ENCODE measurements around the gene ZMYND8. TPM values are rescaled to one million over a fixed set of nuclear protein-coding genes. Genes with fewer than 3 reads are reported as not detected.
A peak's percentile ranks its signal among the peaks of the same experiment; 100 is the strongest.

Gene ZMYND8
- total and polyA plus RNA-seq, 2 of the 4 experiments (the other 2 are of a cell fraction), result 24.0 to 28.2 TPM

DNA sequence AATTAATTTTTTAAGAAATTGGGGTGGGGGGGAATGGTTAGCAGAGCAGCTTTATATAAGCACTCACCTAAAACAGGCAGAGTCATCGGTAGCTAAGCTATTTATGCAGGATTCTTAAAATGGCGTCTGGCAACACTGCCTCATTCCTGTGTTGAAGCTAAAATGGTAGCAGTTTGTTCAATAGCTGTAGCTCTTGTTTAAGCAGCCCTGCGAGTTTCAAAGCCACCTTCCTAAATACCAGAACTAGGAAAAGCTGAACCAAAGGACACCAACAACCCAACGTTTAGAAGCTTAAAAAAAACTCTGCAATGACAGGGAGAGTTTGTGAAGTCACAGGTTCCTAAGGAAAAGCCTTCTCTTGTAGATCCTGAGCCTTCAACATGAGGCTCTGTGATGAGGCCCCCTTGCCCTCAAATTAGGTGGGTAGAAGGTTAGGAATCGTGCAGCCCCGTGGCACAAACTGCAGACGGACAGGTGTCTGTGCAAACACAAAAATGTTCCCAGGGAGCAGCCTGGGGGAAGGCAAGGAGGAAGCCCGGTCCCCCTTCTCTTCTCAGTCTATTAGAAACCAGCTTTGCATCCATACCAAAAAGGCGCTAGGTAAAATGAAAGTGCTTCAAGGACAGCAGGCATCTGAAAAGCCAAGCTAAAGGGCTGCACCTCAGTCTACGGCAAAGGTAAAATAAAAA is 4.7 kb downstream of the ZMYND8 start:
- H3K27ac ChIP-seq (ENCODE audit: insufficient read depth, low read length), result peak overlapping the region; percentile 80
- peak overlapping the region; percentile 52 for H2AFZ ChIP-seq (replicated peaks; ENCODE audit: low read length, poor library complexity)
- peak overlapping the region; percentile 100 for H3K4ac ChIP-seq (ENCODE audit: low read depth, low read length)
- H3K36me3 ChIP-seq (ENCODE audit: control insufficient read depth, insufficient read depth, low read length), result peaks cover 4% of the 10 kb centered on the region; the same call in 1 of the 2 replicates
- BruUV-seq (replicated peaks), result no TSS peak
- H2BK20ac ChIP-seq (ENCODE audit: low read depth, low read length), result peak overlapping the region; percentile 83
- peak overlapping the region; percentile 90 to 97 for H4K8ac ChIP-seq (ENCODE audit: low read depth in 2 of 2, low read length in 2 of 2)
- peak overlapping the region; percentile 62 for H3K4me2 ChIP-seq (ENCODE audit: low read depth, low read length)
- no peaks in the 10 kb centered on the region for H3K27me3 ChIP-seq (ENCODE audit: control insufficient read depth, insufficient read depth, low read length)
- peak overlapping the region; percentile 49 for H3K9ac ChIP-seq (ENCODE audit: low read depth, low read length)
- peak overlapping the region; percentile 76 for H2AK5ac ChIP-seq (ENCODE audit: low read depth, low read length)
- H3K4me1 ChIP-seq (ENCODE audit: control insufficient read depth, insufficient read depth, low read length), result peaks cover 61% of the 10 kb centered on the region
- no peak for DNase-seq
- dilution Hi-C loops (cut with HindIII; ENCODE audit: low sequenced_read_pairs, unreplicated experiment), result no loop called here
- H3K9me3 ChIP-seq (ENCODE audit: control insufficient read depth, insufficient read depth, low read length), result no peaks in the 10 kb centered on the region
- H3K56ac ChIP-seq (ENCODE audit: extremely low read depth, insufficient read depth, low read length), result peak overlapping the region; percentile 42
- intact Hi-C loops (cut with micrococcal nuclease), result no loop called here
- H4K91ac ChIP-seq (ENCODE audit: insufficient read depth, low read depth, low read length), result peak overlapping the region; percentile 96
- H3K14ac ChIP-seq (replicated peaks; ENCODE audit: low read depth, low read length), result peak overlapping the region; percentile 93
- in situ Hi-C loops (cut with MboI; ENCODE audit: low sequenced_read_pairs), result no loop called here
- H2BK120ac ChIP-seq (ENCODE audit: low read depth, low read length), result peak overlapping the region; percentile 84
- peaks cover 22% of the 10 kb centered on the region for H3K9me1 ChIP-seq (ENCODE audit: insufficient read depth, low read length)
- H2BK15ac ChIP-seq (ENCODE audit: low read depth, low read length), result peak overlapping the region; percentile 71
- peaks cover 56 to 94% of the 10 kb centered on the region in 2 experiments for H3K79me1 ChIP-seq (ENCODE audit: low read depth in 1 of 2, low read length in 2 of 2)
- peak; percentile 78 for TF ChIP-seq RFX5 (IDR thresholded peaks at IDR 0.05; ENCODE audit: low read depth, low read length)
- TF ChIP-seq, protein P1, sequence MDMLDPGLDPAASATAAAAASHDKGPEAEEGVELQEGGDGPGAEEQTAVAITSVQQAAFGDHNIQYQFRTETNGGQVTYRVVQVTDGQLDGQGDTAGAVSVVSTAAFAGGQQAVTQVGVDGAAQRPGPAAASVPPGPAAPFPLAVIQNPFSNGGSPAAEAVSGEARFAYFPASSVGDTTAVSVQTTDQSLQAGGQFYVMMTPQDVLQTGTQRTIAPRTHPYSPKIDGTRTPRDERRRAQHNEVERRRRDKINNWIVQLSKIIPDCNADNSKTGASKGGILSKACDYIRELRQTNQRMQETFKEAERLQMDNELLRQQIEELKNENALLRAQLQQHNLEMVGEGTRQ (IDR thresholded peaks at IDR 0.05; ENCODE audit: low read depth, low read length), result no peak
- no peak for TF ChIP-seq FOS (IDR thresholded peaks at IDR 0.05; ENCODE audit: low read depth, low read length)
- H2AK9ac ChIP-seq (replicated peaks; ENCODE audit: low read depth, low read length, poor library complexity), result peak overlapping the region; percentile 78
- H3K4me3 ChIP-seq (ENCODE audit: insufficient read depth, low read depth, low read length), result no peak overlapping the region
- peak overlapping the region; percentile 96 for H3K23ac ChIP-seq (ENCODE audit: low read depth, low read length)
- POLR2A ChIA-PET (ENCODE audit: unreplicated experiment), result interaction anchor here (0.5 to 1.0 kb wide), 2 partner anchors 34 to 224 kb away, joined by 3 to 4 read pairs; no protein-coding TSS in a partner anchor
- H4K20me1 ChIP-seq (ENCODE audit: insufficient read depth, low read length), result no peaks in the 10 kb centered on the region
- no CpG with 5 or more reads among the region's 10 CpGs for WGBS, 2 experiments (ENCODE audit: extremely low coverage in 2 of 2, insufficient read length in 1 of 2)
- CTCF ChIA-PET, result interaction anchor here (2.2 kb wide), 1 partner anchor 32 kb away, joined by 10 read pairs; no protein-coding TSS in a partner anchor
- peak overlapping the region; percentile 97 for H2BK5ac ChIP-seq (ENCODE audit: low read depth, low read length, poor library complexity, severe bottlenecking)
- H3K18ac ChIP-seq (ENCODE audit: low read depth, low read length), result peak overlapping the region; percentile 90
- H4K5ac ChIP-seq (ENCODE audit: low read depth, low read length), result peak overlapping the region; percentile 86
- no peak for ATAC-seq (ENCODE audit: low read depth)

All from IMR-90 (cell line).